K562 (cell line): ENCODE measurements around the gene SALL2. TPM values are rescaled to one million over a fixed set of nuclear protein-coding genes. Genes with fewer than 3 reads are reported as not detected.

Experiments used
- ATAC-seq: fragments of 200-7000 bp; cut with Tn5 transposase; 3 replicates; pipeline ENCODE4 v1.9.1; 2020; ENCODE audit warnings: moderate library complexity
- BruUV-seq: library from RNA; stranded (reverse); fragments of 400-500 nt; replicated peaks from 2 replicates; lab custom pipeline; 2021; lab: Mats Ljungman, UMichigan
- CTCF ChIA-PET: fragments of 300-600 bp; formaldehyde crosslinking; extraction: SDS; loops from one replicate; lab custom pipeline; 2021; ENCODE audit warnings: low intra/inter-chr PET ratio; lab: Yijun Ruan, JAX
- POLR2A ChIA-PET: fragments of 300-600, 350-650 bp; sonication (Branson Sonifier 250); formaldehyde crosslinking; extraction: SDS; loops from one replicate; lab custom pipeline; 2021; ENCODE audit warnings: antibody characterized with exemption, inconsistent platforms; lab: Yijun Ruan, JAX
- DNase-seq, 4 experiments: peaks; one replicate each; pipeline versions ENCODE4 v3.0.0 to v3.0.0-alpha.2; 2011 to 2018; ENCODE audit warnings: low spot score in 3 of 4, mixed read lengths in 3 of 4; ENCODE audit errors: extremely low read depth in 1 of 4
- FAIRE-seq: peaks from 2 replicates; lab custom pipeline; 2011; peaks lifted over from hg19 to GRCh38; lab: Jason Lieb, UNC
- H2AFZ ChIP-seq: 2 replicates; pipeline ENCODE4 v1.6.0; 2011; ENCODE audit warnings: low read depth, low read length, control low read depth, inconsistent platforms
- H3K27ac ChIP-seq: fragments of 200-600 bp; 3 replicates; pipeline ENCODE4 v1.8.0; 2011; ENCODE audit warnings: low read depth, mild to moderate bottlenecking, control low read depth, inconsistent platforms, low read length, moderate library complexity, mixed read lengths; ENCODE audit errors: extremely low read depth
- H3K27me3 ChIP-seq, 2 experiments: fragments of 300-600 bp in 1 of 2; 2 replicates in 1 of 2; 3 replicates in 1 of 2; pipeline versions ENCODE4 v1.6.0 to v1.8.0; 2011; ENCODE audit warnings: inconsistent platforms in 2 of 2, low read length in 2 of 2, mild to moderate bottlenecking in 1 of 2, mixed read lengths in 1 of 2, moderate library complexity in 1 of 2; ENCODE audit not compliant: control insufficient read depth in 2 of 2, insufficient read depth in 2 of 2
- H3K36me3 ChIP-seq: fragments of 300-600 bp; 3 replicates; pipeline ENCODE4 v1.8.0; 2011; ENCODE audit warnings: mild to moderate bottlenecking, low read length, inconsistent platforms; ENCODE audit not compliant: control insufficient read depth, insufficient read depth
- H3K4me1 ChIP-seq, 2 experiments: fragments of 200-600 bp in 1 of 2; replicated peaks in 1 of 2; 2 replicates in 1 of 2; 3 replicates in 1 of 2; pipeline versions ENCODE4 v1.5.1 to v1.8.0; 2011; ENCODE audit warnings: inconsistent platforms in 2 of 2, low read length in 2 of 2, mild to moderate bottlenecking in 1 of 2, mixed read lengths in 1 of 2, moderate library complexity in 1 of 2; ENCODE audit not compliant: control insufficient read depth in 2 of 2, insufficient read depth in 2 of 2
- H3K4me2 ChIP-seq: 2 replicates; pipeline ENCODE4 v1.6.1; 2011; ENCODE audit warnings: low read length, control low read depth, inconsistent platforms, mixed read lengths; ENCODE audit not compliant: insufficient read depth
- H3K4me3 ChIP-seq: fragments of 200-600 bp; sonication (generic), shearing (Covaris generic); 2 replicates; pipeline ENCODE4 v1.5.1; 2016; ENCODE audit warnings: control low read depth, inconsistent platforms
- H3K79me2 ChIP-seq: fragments of 200-600 bp; 3 replicates; pipeline ENCODE4 v1.8.0; 2011; ENCODE audit warnings: low read length, inconsistent platforms; ENCODE audit not compliant: control insufficient read depth, insufficient read depth
- H3K9ac ChIP-seq, 2 experiments: 2 replicates each; pipeline versions ENCODE4 v1.6.0 to v1.6.1; 2011; ENCODE audit warnings: low read depth in 2 of 2, low read length in 2 of 2, control low read depth in 1 of 2, inconsistent platforms in 1 of 2, mild to moderate bottlenecking in 1 of 2, mixed read lengths in 1 of 2; ENCODE audit not compliant: insufficient read depth in 1 of 2
- H3K9me1 ChIP-seq: one replicate; pipeline ENCODE4 v1.6.0; 2011; ENCODE audit warnings: inconsistent platforms, mild to moderate bottlenecking, low read length, moderate library complexity; ENCODE audit not compliant: control insufficient read depth, insufficient read depth
- H3K9me3 ChIP-seq: replicated peaks from 2 replicates; pipeline ENCODE4 v1.5.1; 2011; ENCODE audit warnings: low read depth, low read length, inconsistent platforms; ENCODE audit not compliant: control insufficient read depth, insufficient read depth
- H4K20me1 ChIP-seq: replicated peaks from 2 replicates; pipeline ENCODE4 v1.6.1; 2011; ENCODE audit warnings: low read length, inconsistent platforms, mixed read lengths; ENCODE audit not compliant: control insufficient read depth, insufficient read depth
- GATAD2A ChIP-seq: fragments of 450-650 bp; IDR thresholded peaks from 2 replicates; pipeline ENCODE4 v1.6.1; 2017
- HMG20A ChIP-seq: fragments of 450-650 bp; formaldehyde crosslinking; conservative IDR thresholded peaks from 2 replicates; pipeline ENCODE4 v1.4.0; 2020; ENCODE audit warnings: mild to moderate bottlenecking, mixed read lengths
- IRF9 ChIP-seq: fragments of 450-650 bp; IDR thresholded peaks from 2 replicates; pipeline ENCODE4 v1.6.1; 2016; ENCODE audit warnings: missing biosample characterization, missing genetic modification characterization
- MAFK ChIP-seq: IDR thresholded peaks from 2 replicates; pipeline ENCODE4 v1.6.1; 2011; ENCODE audit warnings: low read length, improper control_type of control experiment
- PATZ1 ChIP-seq: fragments of 250-450 bp; sonication (Bioruptor Pico); IDR thresholded peaks from 2 replicates; pipeline ENCODE4 v1.5.0; 2020; ENCODE audit warnings: mild to moderate bottlenecking, borderline replicate concordance
- PURB ChIP-seq: sonication (generic); formaldehyde crosslinking; IDR thresholded peaks from 2 replicates; pipeline ENCODE4 v1.9.0; 2021; ENCODE audit warnings: low read depth, mild to moderate bottlenecking, missing genetic modification reagents
- RUNX1 ChIP-seq: sonication (generic); IDR thresholded peaks from 2 replicates; pipeline ENCODE4 v1.6.1; 2016; ENCODE audit warnings: antibody characterized with exemption, low read depth
- SLC30A9 ChIP-seq: fragments of 250-450 bp; sonication (Bioruptor Pico); IDR thresholded peaks from 2 replicates; pipeline ENCODE4 v1.8.0; 2022; ENCODE audit warnings: mild to moderate bottlenecking, moderate library complexity
- SOX6 ChIP-seq: fragments of 450-650 bp; IDR thresholded peaks from 2 replicates; pipeline ENCODE4 v1.6.1; 2014; ENCODE audit warnings: mild to moderate bottlenecking
- TAF9B ChIP-seq: fragments of 450-650 bp; IDR thresholded peaks from 2 replicates; pipeline ENCODE4 v1.6.1; 2018; ENCODE audit warnings: mild to moderate bottlenecking; ENCODE audit not compliant: partially characterized antibody
- ZNF445 ChIP-seq: fragments of 250-450 bp; sonication (Bioruptor Pico); IDR thresholded peaks from 2 replicates; pipeline ENCODE4 v1.4.0; 2020; ENCODE audit warnings: low read depth, mild to moderate bottlenecking, moderate library complexity
- ZNF707 ChIP-seq: fragments of 250-450 bp; sonication (Bioruptor Pico); conservative IDR thresholded peaks from 2 replicates; pipeline ENCODE4 v1.8.0; 2022; ENCODE audit warnings: inconsistent platforms, mild to moderate bottlenecking, moderate library complexity
- ZZZ3 ChIP-seq: fragments of 450-650 bp; IDR thresholded peaks from 2 replicates; pipeline ENCODE4 v1.6.1; 2016; ENCODE audit warnings: antibody characterized with exemption, mild to moderate bottlenecking, moderate library complexity
- WGBS: fragments of 100-300 bp; shearing (Covaris generic); methylation state at CpG from one replicate; pipeline ENCODE4 v1.1.6; 2016; ENCODE audit warnings: low coverage, mixed read lengths; ENCODE audit not compliant: insufficient coverage; ENCODE audit errors: missing lambda C conversion rate; 5-methylcytosine and 5-hydroxymethylcytosine counted together
- in situ Hi-C: fragments of 300-500 bp; cut with MboI; formaldehyde crosslinking; loops from 4 replicates; pipeline ENCODE4 v1.15.0; 2018; ENCODE audit warnings: inconsistent platforms, mixed read lengths
- intact Hi-C: fragments of 100-400 bp; cut with micrococcal nuclease; formaldehyde crosslinking; loops from 2 replicates; pipeline ENCODE4 v1.14.2; 2022
- polyA plus RNA-seq, 8 experiments: library from polyadenylated mRNA; depleted of rRNA in 4 of 8; stranded (reverse) in 5 of 8; unstranded in 3 of 8; fragments of >200 nt; fragmentation: Nextera tagmentation in 2 of 8; fragmentation: Illumina TruSeq in 1 of 8; extraction: Ambion mirVana in 2 of 8; extraction: Trizol in 1 of 8; gene quantifications; 2 replicates each; pipeline versions ENCODE4 v1.2.1 to v1.2.3, GENCODE V29; 2011 to 2014; ENCODE audit warnings: inconsistent platforms in 1 of 8, missing spikeins in 1 of 8
- total RNA-seq, 7 experiments: library from RNA; depleted of rRNA in 6 of 7; stranded (reverse); fragments of >200 nt in 6 of 7; fragmentation: Illumina TruSeq in 2 of 7; extraction: Trizol in 2 of 7; gene quantifications; 2 replicates each; pipeline versions ENCODE4 v1.2.1 to v1.2.3, GENCODE V29; 2011 to 2021; ENCODE audit warnings: low replicate concordance in 1 of 7
- TF ChIP-seq, protein P1 (sequence below): fragments of 150-350 bp; IDR thresholded peaks from 2 replicates; pipeline ENCODE4 v1.6.1; 2014; ENCODE audit warnings: low read depth, mild to moderate bottlenecking, low read length, borderline replicate concordance
- TF ChIP-seq, protein P2 (sequence below): sonication (generic); formaldehyde crosslinking; IDR thresholded peaks from 2 replicates; pipeline ENCODE4 v1.9.0; 2022; ENCODE audit warnings: mild to moderate bottlenecking, missing genetic modification reagents
- TF ChIP-seq, protein P3 (sequence below): fragments of 250-450 bp; sonication (Bioruptor Pico); IDR thresholded peaks from 2 replicates; pipeline ENCODE4 v1.8.0; 2022; ENCODE audit warnings: moderate library complexity, mild to moderate bottlenecking, inconsistent platforms

SALL2 gene
- total and polyA plus RNA-seq, 9 of the 15 experiments (the other 6 are each of a cell fraction or from before 2014, with no cell fraction given) = 6.6 to 30.4 (median 12.9) TPM

DNA sequence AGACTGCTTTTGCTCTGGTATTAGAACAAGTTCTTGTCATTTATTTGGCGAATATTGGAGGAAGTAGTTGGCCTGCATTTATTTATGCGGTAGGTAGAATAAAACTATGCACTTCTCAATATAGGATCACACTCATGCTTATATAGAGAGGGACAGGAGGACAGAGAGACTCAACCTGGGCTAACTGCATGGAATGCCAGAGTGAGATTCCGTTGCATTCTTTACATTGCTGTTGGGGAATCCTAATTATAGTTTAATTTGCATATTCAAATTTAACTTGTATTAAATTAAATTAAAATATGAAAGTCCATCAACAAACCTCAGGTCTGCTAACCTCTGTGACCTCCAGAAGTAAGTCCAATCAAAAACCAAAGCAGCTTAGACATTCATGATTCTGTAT is 27.1 kb upstream of the SALL2 start:
- intact Hi-C loops = no loop called here
- FAIRE-seq (no peak), ATAC-seq (no peak), DNase-seq (no peak)
- Histone ChIP-seq H3K36me3 (no peaks in the 10 kb centered on the region), H2AFZ (no peak overlapping the region), H3K4me1 (no peaks in the 10 kb centered on the region; a peak in 1 of 5 replicates), H3K79me2 (no peaks in the 10 kb centered on the region), H3K4me2 (no peak overlapping the region), H3K9me1 (no peaks in the 10 kb centered on the region), H4K20me1 (no peaks in the 10 kb centered on the region), H3K9ac (no peak overlapping the region), H3K27me3 (no peaks in the 10 kb centered on the region), H3K27ac (no peak overlapping the region), H3K4me3 (no peak overlapping the region), H3K9me3 (no peaks in the 10 kb centered on the region)
- ChIA-PET CTCF (no interaction called here), POLR2A (no interaction called here)
- WGBS = 56% methylated on average over 3 of the region's 3 CpGs
- BruUV-seq = no TSS peak
- in situ Hi-C loops = no loop called here
- no peak for TF ChIP-seq ZNF707 (CRISPR knock-in tag)
- no peak for TF ChIP-seq SLC30A9 (CRISPR knock-in tag)
- no peak for TF ChIP-seq SOX6
- TF ChIP-seq, protein P1, sequence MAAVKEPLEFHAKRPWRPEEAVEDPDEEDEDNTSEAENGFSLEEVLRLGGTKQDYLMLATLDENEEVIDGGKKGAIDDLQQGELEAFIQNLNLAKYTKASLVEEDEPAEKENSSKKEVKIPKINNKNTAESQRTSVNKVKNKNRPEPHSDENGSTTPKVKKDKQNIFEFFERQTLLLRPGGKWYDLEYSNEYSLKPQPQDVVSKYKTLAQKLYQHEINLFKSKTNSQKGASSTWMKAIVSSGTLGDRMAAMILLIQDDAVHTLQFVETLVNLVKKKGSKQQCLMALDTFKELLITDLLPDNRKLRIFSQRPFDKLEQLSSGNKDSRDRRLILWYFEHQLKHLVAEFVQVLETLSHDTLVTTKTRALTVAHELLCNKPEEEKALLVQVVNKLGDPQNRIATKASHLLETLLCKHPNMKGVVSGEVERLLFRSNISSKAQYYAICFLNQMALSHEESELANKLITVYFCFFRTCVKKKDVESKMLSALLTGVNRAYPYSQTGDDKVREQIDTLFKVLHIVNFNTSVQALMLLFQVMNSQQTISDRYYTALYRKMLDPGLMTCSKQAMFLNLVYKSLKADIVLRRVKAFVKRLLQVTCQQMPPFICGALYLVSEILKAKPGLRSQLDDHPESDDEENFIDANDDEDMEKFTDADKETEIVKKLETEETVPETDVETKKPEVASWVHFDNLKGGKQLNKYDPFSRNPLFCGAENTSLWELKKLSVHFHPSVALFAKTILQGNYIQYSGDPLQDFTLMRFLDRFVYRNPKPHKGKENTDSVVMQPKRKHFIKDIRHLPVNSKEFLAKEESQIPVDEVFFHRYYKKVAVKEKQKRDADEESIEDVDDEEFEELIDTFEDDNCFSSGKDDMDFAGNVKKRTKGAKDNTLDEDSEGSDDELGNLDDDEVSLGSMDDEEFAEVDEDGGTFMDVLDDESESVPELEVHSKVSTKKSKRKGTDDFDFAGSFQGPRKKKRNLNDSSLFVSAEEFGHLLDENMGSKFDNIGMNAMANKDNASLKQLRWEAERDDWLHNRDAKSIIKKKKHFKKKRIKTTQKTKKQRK = no peak
- no peak for TF ChIP-seq PURB (CRISPR knock-in tag)
- no peak for TF ChIP-seq PATZ1 (CRISPR knock-in tag)
- TF ChIP-seq, protein P2, sequence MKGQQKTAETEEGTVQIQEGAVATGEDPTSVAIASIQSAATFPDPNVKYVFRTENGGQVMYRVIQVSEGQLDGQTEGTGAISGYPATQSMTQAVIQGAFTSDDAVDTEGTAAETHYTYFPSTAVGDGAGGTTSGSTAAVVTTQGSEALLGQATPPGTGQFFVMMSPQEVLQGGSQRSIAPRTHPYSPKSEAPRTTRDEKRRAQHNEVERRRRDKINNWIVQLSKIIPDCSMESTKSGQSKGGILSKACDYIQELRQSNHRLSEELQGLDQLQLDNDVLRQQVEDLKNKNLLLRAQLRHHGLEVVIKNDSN (CRISPR knock-in tag) = no peak
- TF ChIP-seq ZZZ3 = no peak
- no peak for TF ChIP-seq TAF9B
- no peak for TF ChIP-seq MAFK
- TF ChIP-seq IRF9 (tag) = no peak
- no peak for TF ChIP-seq RUNX1
- no peak for TF ChIP-seq GATAD2A
- TF ChIP-seq, protein P3, sequence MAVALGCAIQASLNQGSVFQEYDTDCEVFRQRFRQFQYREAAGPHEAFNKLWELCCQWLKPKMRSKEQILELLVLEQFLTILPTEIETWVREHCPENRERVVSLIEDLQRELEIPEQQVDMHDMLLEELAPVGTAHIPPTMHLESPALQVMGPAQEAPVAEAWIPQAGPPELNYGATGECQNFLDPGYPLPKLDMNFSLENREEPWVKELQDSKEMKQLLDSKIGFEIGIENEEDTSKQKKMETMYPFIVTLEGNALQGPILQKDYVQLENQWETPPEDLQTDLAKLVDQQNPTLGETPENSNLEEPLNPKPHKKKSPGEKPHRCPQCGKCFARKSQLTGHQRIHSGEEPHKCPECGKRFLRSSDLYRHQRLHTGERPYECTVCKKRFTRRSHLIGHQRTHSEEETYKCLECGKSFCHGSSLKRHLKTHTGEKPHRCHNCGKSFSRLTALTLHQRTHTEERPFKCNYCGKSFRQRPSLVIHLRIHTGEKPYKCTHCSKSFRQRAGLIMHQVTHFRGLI (CRISPR knock-in tag) = no peak
- TF ChIP-seq ZNF445 = no peak
- TF ChIP-seq HMG20A = no peak
